SK-N-SH (cell line): Measurements from ENCODE around the gene CCDC88C. TPM values are rescaled to one million over a fixed set of nuclear protein-coding genes. Genes with fewer than 3 reads are reported as not detected.

Source experiments
- CTCF ChIA-PET: fragments of 300-600, 350-600 bp; formaldehyde crosslinking; extraction: SDS; loops from one replicate; lab custom pipeline; 2021; lab: Yijun Ruan, JAX
- POLR2A ChIA-PET: fragments of 350-600 bp; sonication (Branson Sonifier 250); formaldehyde crosslinking; extraction: SDS; loops from one replicate; lab custom pipeline; 2020; ENCODE audit warnings: antibody characterized with exemption, inconsistent platforms; lab: Yijun Ruan, JAX
- DNase-seq: peaks from one replicate; pipeline ENCODE4 v3.0.0; 2012
- H2AFZ ChIP-seq: fragments of 200-600 bp; sonication (generic); 2 replicates; pipeline ENCODE4 v1.8.1; 2016; ENCODE audit warnings: antibody characterized with exemption, mild to moderate bottlenecking, low read depth
- H3F3A ChIP-seq: fragments of 200-600 bp; sonication (generic); replicated peaks from 2 replicates; pipeline ENCODE3; 2016; ENCODE audit warnings: antibody characterized with exemption, mild to moderate bottlenecking; ENCODE audit not compliant: insufficient read depth
- H3K27ac ChIP-seq, 2 experiments: fragments of 200-500 bp in 1 of 2; fragments of 200-600 bp in 1 of 2; sonication (Bioruptor generic) in 1 of 2; sonication (generic), shearing (Covaris generic) in 1 of 2; 2 replicates each; pipeline versions ENCODE4 v1.5.1 to v1.6.1; 2014 to 2016; ENCODE audit warnings: low read depth in 2 of 2, inconsistent platforms in 1 of 2, low read length in 1 of 2, mild to moderate bottlenecking in 1 of 2, mixed read lengths in 1 of 2
- H3K27me3 ChIP-seq: fragments of 200-600 bp; sonication (generic), shearing (Covaris generic); 2 replicates; pipeline ENCODE4 v1.6.1; 2016; ENCODE audit warnings: mixed run types; ENCODE audit not compliant: insufficient read depth
- H3K36me3 ChIP-seq, 2 experiments: fragments of 200-500 bp in 1 of 2; fragments of 200-600 bp in 1 of 2; sonication (Bioruptor generic) in 1 of 2; sonication (generic) in 1 of 2; replicated peaks in 1 of 2; 2 replicates each; pipeline versions ENCODE3 to v1.5.1; 2014 to 2016; ENCODE audit warnings: low read length in 1 of 2, mild to moderate bottlenecking in 1 of 2; ENCODE audit not compliant: insufficient read depth in 2 of 2, control insufficient read depth in 1 of 2
- H3K4me1 ChIP-seq, 2 experiments: fragments of 200-500 bp in 1 of 2; fragments of 200-600 bp in 1 of 2; sonication (Bioruptor generic) in 1 of 2; sonication (generic), shearing (Covaris generic) in 1 of 2; 2 replicates each; pipeline versions ENCODE4 v1.5.1 to v1.6.1; 2014 to 2016; ENCODE audit warnings: low read depth in 1 of 2, low read length in 1 of 2, mixed run types in 1 of 2; ENCODE audit not compliant: insufficient read depth in 2 of 2, control insufficient read depth in 1 of 2
- H3K4me2 ChIP-seq: fragments of 200-600 bp; sonication (generic), shearing (Covaris generic); 2 replicates; pipeline ENCODE4 v1.6.1; 2017; ENCODE audit warnings: mixed run types
- H3K4me3 ChIP-seq, 2 experiments: fragments of 200-500 bp in 1 of 2; fragments of 200-600 bp in 1 of 2; sonication (Bioruptor generic) in 1 of 2; sonication (generic), shearing (Covaris generic) in 1 of 2; 2 replicates each; pipeline versions ENCODE4 v1.5.1 to v1.8.1; 2014 to 2016; ENCODE audit warnings: low read depth in 2 of 2, inconsistent platforms in 1 of 2, low read length in 1 of 2, mild to moderate bottlenecking in 1 of 2, mixed read lengths in 1 of 2, moderate library complexity in 1 of 2
- H3K79me2 ChIP-seq: fragments of 200-600 bp; sonication (generic); 2 replicates; pipeline ENCODE4 v1.8.1; 2017; ENCODE audit warnings: mild to moderate bottlenecking; ENCODE audit not compliant: insufficient read depth
- H3K9ac ChIP-seq: fragments of 200-600 bp; sonication (generic); 2 replicates; pipeline ENCODE4 v1.6.1; 2017; ENCODE audit warnings: mixed run types
- H3K9me2 ChIP-seq: fragments of 200-600 bp; sonication (generic); 2 replicates; pipeline ENCODE4 v1.6.1; 2017; ENCODE audit warnings: mixed run types
- H3K9me3 ChIP-seq: fragments of 200-600 bp; sonication (generic); 2 replicates; pipeline ENCODE4 v1.6.1; 2017; ENCODE audit warnings: mixed run types, mild to moderate bottlenecking, moderate library complexity
- H4K20me1 ChIP-seq: fragments of 200-600 bp; sonication (generic); 2 replicates; pipeline ENCODE4 v1.6.1; 2017; ENCODE audit warnings: mild to moderate bottlenecking, mixed run types; ENCODE audit not compliant: insufficient read depth
- CTCF ChIP-seq: fragments of 200-600 bp; sonication (generic); IDR thresholded peaks from 2 replicates; pipeline ENCODE4 v1.6.1; 2017; ENCODE audit warnings: antibody characterized with exemption, mild to moderate bottlenecking, moderate library complexity
- EP300 ChIP-seq, 2 experiments: IDR thresholded peaks; 2 replicates each; pipeline versions ENCODE4 v1.4.0 to v1.6.1; 2012; ENCODE audit warnings: borderline replicate concordance in 1 of 2, low read depth in 1 of 2, low read length in 1 of 2
- FOSL2 ChIP-seq: IDR thresholded peaks from 2 replicates; pipeline ENCODE4 v1.4.0; 2012; ENCODE audit warnings: low read depth, mild to moderate bottlenecking, moderate library complexity, borderline replicate concordance
- GABPA ChIP-seq: IDR thresholded peaks from 2 replicates; pipeline ENCODE4 v1.4.0; 2012; ENCODE audit warnings: low read depth, mild to moderate bottlenecking
- GATA2 ChIP-seq: sonication (generic); formaldehyde crosslinking; IDR thresholded peaks from 2 replicates; pipeline ENCODE4 v1.5.0; 2020; ENCODE audit warnings: mild to moderate bottlenecking, missing genetic modification reagents
- JUND ChIP-seq: IDR thresholded peaks from 2 replicates; pipeline ENCODE4 v1.4.0; 2012
- MAX ChIP-seq: IDR thresholded peaks from 2 replicates; pipeline ENCODE4 v1.4.0; 2012; ENCODE audit warnings: low read depth
- NRF1 ChIP-seq: IDR thresholded peaks from 2 replicates; pipeline ENCODE4 v1.6.1; 2012; ENCODE audit warnings: low read depth, mild to moderate bottlenecking, low read length
- PBX3 ChIP-seq: IDR thresholded peaks from 2 replicates; pipeline ENCODE4; 2012
- RAD21 ChIP-seq: IDR thresholded peaks from 2 replicates; pipeline ENCODE4 v1.6.1; 2012; ENCODE audit warnings: mild to moderate bottlenecking, low read length
- RCOR1 ChIP-seq: fragments of 150-350 bp; IDR thresholded peaks from 2 replicates; pipeline ENCODE4 v1.6.1; 2017; ENCODE audit warnings: antibody characterized with exemption, low read length
- RFX5 ChIP-seq: IDR thresholded peaks from 2 replicates; pipeline ENCODE4 v1.6.1; 2012; ENCODE audit warnings: mild to moderate bottlenecking, improper control_type of control experiment, low read length
- RXRA ChIP-seq: IDR thresholded peaks from 2 replicates; pipeline ENCODE4 v1.4.0; 2012; ENCODE audit warnings: low read depth, mild to moderate bottlenecking, borderline replicate concordance
- SMC3 ChIP-seq: IDR thresholded peaks from 2 replicates; pipeline ENCODE4 v1.6.1; 2012; ENCODE audit warnings: low read depth, low read length, improper control_type of control experiment
- TAF1 ChIP-seq: IDR thresholded peaks from 2 replicates; pipeline ENCODE4 v1.6.1; 2012; ENCODE audit warnings: low read depth, mild to moderate bottlenecking, low read length, moderate library complexity, borderline replicate concordance
- TCF12 ChIP-seq: IDR thresholded peaks from 2 replicates; pipeline ENCODE4 v1.4.0; 2012
- USF2 ChIP-seq: fragments of 150-350 bp; IDR thresholded peaks from 2 replicates; pipeline ENCODE4 v1.6.1; 2017; ENCODE audit warnings: antibody characterized with exemption, low read length, low read depth, borderline replicate concordance
- WGBS: methylation state at CpG from one replicate; pipeline ENCODE4 v1.1.6; 2017; ENCODE audit warnings: low lambda C conversion rate; 5-methylcytosine and 5-hydroxymethylcytosine counted together
- polyA plus RNA-seq, 3 experiments: library from polyadenylated mRNA; depleted of rRNA; stranded (reverse); fragments of >200 nt; gene quantifications; 2 replicates each; pipeline ENCODE4 v1.2.3, GENCODE V29; 2012

Gene CCDC88C
- polyA plus RNA-seq, 1 of the 3 experiments (the other 2 are of a cell fraction), result 0.39 TPM

GRCh38 chr14:91307046-91307445 lies 110.6 kb downstream of the CCDC88C start:
- no peaks in the 10 kb centered on the region for H3K79me2 ChIP-seq
- CTCF ChIA-PET, result interaction anchor here (2.9 kb wide), 1 partner anchor 16 kb away, joined by 11 read pairs; no protein-coding TSS in a partner anchor
- DNase-seq, result no peak
- no peak overlapping the region for H3K27ac ChIP-seq
- no peaks in the 10 kb centered on the region for H4K20me1 ChIP-seq
- no peak for TF ChIP-seq FOSL2
- TF ChIP-seq GATA2, result no peak
- no peak for TF ChIP-seq USF2
- TF ChIP-seq RAD21, result no peak
- TF ChIP-seq SMC3, result no peak
- TF ChIP-seq TAF1, result no peak
- TF ChIP-seq GABPA, result no peak
- no peak for TF ChIP-seq CTCF
- H3K9ac ChIP-seq, result no peak overlapping the region
- no peak overlapping the region for H3K4me3 ChIP-seq
- H3K9me2 ChIP-seq, result no peaks in the 10 kb centered on the region
- H3K4me2 ChIP-seq, result no peak overlapping the region
- H3F3A ChIP-seq, result no peaks in the 10 kb centered on the region
- POLR2A ChIA-PET, result no interaction called here
- H3K27me3 ChIP-seq, result no peaks in the 10 kb centered on the region; the same call in 1 of the 2 replicates
- H3K9me3 ChIP-seq, result no peaks in the 10 kb centered on the region
- no peak overlapping the region for H2AFZ ChIP-seq
- H3K4me1 ChIP-seq, result no peaks in the 10 kb centered on the region
- WGBS, result 81% methylated on average over 12 of the region's 12 CpGs
- no peaks in the 10 kb centered on the region for H3K36me3 ChIP-seq

- no peaks in the 10 kb centered on the region for H3F3A ChIP-seq
- no peaks in the 10 kb centered on the region for H4K20me1 ChIP-seq
- H3K9ac ChIP-seq, result no peak overlapping the region
- H3K79me2 ChIP-seq, result no peaks in the 10 kb centered on the region
- no peaks in the 10 kb centered on the region for H3K36me3 ChIP-seq
- H3K4me1 ChIP-seq, result no peaks in the 10 kb centered on the region
- H3K27ac ChIP-seq, result no peak overlapping the region
- ChIA-PET POLR2A (no interaction called here), CTCF (interaction anchor here (1.7 to 2.9 kb wide), 2 partner anchors 17 to 20 kb away, joined by 4 to 11 read pairs; no protein-coding TSS in a partner anchor)
- DNase-seq, result no peak
- no peaks in the 10 kb centered on the region for H3K9me2 ChIP-seq
- no peak overlapping the region for H3K4me3 ChIP-seq
- no peak for TF ChIP-seq RFX5
- no peak for TF ChIP-seq NRF1
- no peak for TF ChIP-seq GABPA
- TF ChIP-seq JUND, result no peak
- TF ChIP-seq PBX3, result no peak
- TF ChIP-seq RXRA, result no peak
- no peak for TF ChIP-seq TAF1
- TF ChIP-seq SMC3, result no peak
- TF ChIP-seq RCOR1, result no peak
- TF ChIP-seq MAX, result no peak
- TF ChIP-seq EP300 (IDR thresholded peaks at IDR 0.05; ENCODE audit: borderline replicate concordance in 1 of 2, low read depth in 1 of 2, low read length in 1 of 2), result no peak
- no peak for TF ChIP-seq TCF12
- H3K4me2 ChIP-seq, result no peak overlapping the region
- no peaks in the 10 kb centered on the region; the same call in 1 of the 2 replicates for H3K27me3 ChIP-seq
- H2AFZ ChIP-seq, result no peak overlapping the region
- no peaks in the 10 kb centered on the region for H3K9me3 ChIP-seq
- WGBS, result 50% methylated on average over 3 of the region's 3 CpGs
These were observed 111.1 kb downstream of the CCDC88C start for GRCh38 chr14:91306547-91306946.
